ENCODE results near the gene HSPE1. TPM values are rescaled to one million over a fixed set of nuclear protein-coding genes. Genes with fewer than 3 reads are reported as not detected.

The HSPE1 gene
- 431 to 752 TPM (median 465 TPM) in 5 replicates for total RNA-seq (2022; extraction: Qiagen RNA extraction)

GRCh38 chr2:197499594-197500502 lies at the start of gene HSPE1, which contains the start of gene HSPD1:
TSS of gene HSPE1 (plus strand) at chr2:197500379. CDS start at chr2:197500437, 58 bp downstream.
TSS of gene HSPD1 (minus strand) at chr2:197499840. CDS start at chr2:197498848, 992 bp downstream.

GRCh38 chr2:197453123-197453913 lies 46.9 kb upstream of the HSPE1 start, which contains the start of gene COQ10B:
TSS of gene COQ10B (plus strand) at chr2:197453552. CDS start at chr2:197453561, 9 bp downstream.

GRCh38 chr2:197515739-197516392 lies 15.7 kb downstream of the HSPE1 start, which contains the start of gene MOB4:
TSS of gene MOB4 (plus strand) at chr2:197516066. CDS start at chr2:197516087, 21 bp downstream.

Other genes starting within 250 kb of the HSPE1 start
- 1.4 to 3.1 TPM (median 2.3 TPM) in 5 replicates for gene ANKRD44, start 189.6 kb upstream of the HSPE1 start, total RNA-seq (2022; extraction: Qiagen RNA extraction)
- gene SF3B1, start 65.4 kb upstream of the HSPE1 start, total RNA-seq (2022; extraction: Qiagen RNA extraction), result 123 to 138 TPM (median 127 TPM) in 5 replicates
- gene COQ10B, start 46.8 kb upstream of the HSPE1 start, total RNA-seq (2022; extraction: Qiagen RNA extraction), result 15.9 to 22.1 TPM (median 17.7 TPM) in 5 replicates
- 545 to 778 TPM (median 597 TPM) in 5 replicates for gene HSPD1, start 539 bp upstream of the HSPE1 start, total RNA-seq (2022; extraction: Qiagen RNA extraction)
- gene MOB4, start 15.7 kb downstream of the HSPE1 start, total RNA-seq (2022; extraction: Qiagen RNA extraction), result 21.7 to 37.7 TPM (median 26.8 TPM) in 5 replicates
- gene RFTN2, start 175.2 kb downstream of the HSPE1 start, total RNA-seq (2022; extraction: Qiagen RNA extraction), result 0.02 TPM in 1 of 5 replicates, not detected in the others
- gene MARS2, start 205.0 kb downstream of the HSPE1 start, total RNA-seq (2022; extraction: Qiagen RNA extraction), result 11.4 to 14.5 TPM (median 12.0 TPM) in 5 replicates